GM23248 (cell line): ENCODE results near the gene PTPRR.

Source experiments
- EZH2 ChIP-seq: fragments of 200-600 bp; sonication (generic); IDR thresholded peaks from 2 replicates; pipeline ENCODE4 v1.6.1; 2018; ENCODE audit warnings: antibody characterized with exemption, mild to moderate bottlenecking; ENCODE audit not compliant: insufficient read depth, poor library complexity, severe bottlenecking
- EZH2phosphoT487 ChIP-seq: fragments of 200-600 bp; sonication (generic); IDR thresholded peaks from 2 replicates; pipeline ENCODE4 v1.6.1; 2018; ENCODE audit warnings: antibody characterized with exemption, moderate library complexity, mild to moderate bottlenecking, low read depth; ENCODE audit not compliant: insufficient read depth

GRCh38 chr12:70730675-70731180 is 189.8 kb downstream of the PTPRR start:
- TF ChIP-seq EZH2phosphoT487, result no peak
- TF ChIP-seq EZH2, result no peak
